A549 (cell line): ENCODE data around the gene HOXC11. TPM values are rescaled to one million over a fixed set of nuclear protein-coding genes. Genes with fewer than 3 reads are reported as not detected.
A peak's percentile ranks its signal among the peaks of the same experiment; 100 is the strongest.

Experiments
- ATAC-seq, 2 experiments: fragments of 200-7000 bp in 1 of 2; fragments of >200 bp in 1 of 2; cut with Nextera tagmentation in 1 of 2; cut with Tn5 transposase in 1 of 2; 3 replicates each; pipeline versions ENCODE4 v1.8.0 to v1.9.1; 2018 to 2020; ENCODE audit warnings: mild to moderate bottlenecking in 1 of 2, moderate library complexity in 1 of 2
- CTCF ChIA-PET: fragments of 300-600 bp; sonication (Branson Sonifier 250); formaldehyde crosslinking; extraction: SDS; loops from one replicate; lab custom pipeline; 2021; ENCODE audit warnings: antibody characterized with exemption, inconsistent platforms; lab: Yijun Ruan, JAX
- POLR2A ChIA-PET: fragments of 350-600 bp; formaldehyde crosslinking; extraction: SDS; loops from one replicate; lab custom pipeline; 2021; ENCODE audit warnings: antibody characterized with exemption, inconsistent platforms; lab: Yijun Ruan, JAX
- DNase-seq, 2 experiments: peaks; one replicate each; pipeline versions ENCODE4 v3.0.0 to v3.0.0-alpha.2; 2011 to 2016; ENCODE audit warnings: low read depth in 1 of 2, low spot score in 1 of 2
- FAIRE-seq: peaks from 2 replicates; lab custom pipeline; 2011; peaks lifted over from hg19 to GRCh38; lab: Jason Lieb, UNC
- H3K27ac ChIP-seq, 2 experiments: fragments of >200 bp; sonication (Bioruptor Twin); formaldehyde crosslinking; 3 replicates each; pipeline ENCODE4 v1.5.1; 2016 to 2017
- H3K4me1 ChIP-seq: fragments of >200 bp; sonication (Bioruptor Twin); formaldehyde crosslinking; 3 replicates; pipeline ENCODE4 v1.6.1; 2016
- H3K4me2 ChIP-seq: fragments of >200 bp; sonication (Bioruptor Twin); formaldehyde crosslinking; 3 replicates; pipeline ENCODE4 v1.6.1; 2016
- H3K4me3 ChIP-seq: fragments of >200 bp; sonication (Bioruptor Twin); formaldehyde crosslinking; 3 replicates; pipeline ENCODE4 v1.5.1; 2016
- H3K9me3 ChIP-seq: fragments of >200 bp; sonication (Bioruptor Twin); formaldehyde crosslinking; 3 replicates; pipeline ENCODE4 v1.6.1; 2016
- CBX2 ChIP-seq: fragments of 200-600 bp; sonication (generic); IDR thresholded peaks from 2 replicates; pipeline ENCODE4 v1.6.1; 2016; ENCODE audit warnings: low read depth, mild to moderate bottlenecking, borderline replicate concordance
- CHD2 ChIP-seq: fragments of 150-350 bp; IDR thresholded peaks from 2 replicates; pipeline ENCODE4 v1.6.1; 2014; ENCODE audit warnings: low read length; ENCODE audit not compliant: partially characterized antibody
- FOSB ChIP-seq: fragments of 250-450 bp; sonication (Bioruptor Pico); IDR thresholded peaks from 2 replicates; pipeline ENCODE4 v1.5.0; 2020; ENCODE audit warnings: mild to moderate bottlenecking, moderate library complexity
- FOXS1 ChIP-seq: fragments of 250-450 bp; sonication (Bioruptor Pico); IDR thresholded peaks from 2 replicates; pipeline ENCODE4 v1.5.0; 2020; ENCODE audit warnings: mild to moderate bottlenecking, moderate library complexity
- HOXB5 ChIP-seq: fragments of 250-450 bp; sonication (Bioruptor Pico); IDR thresholded peaks from 2 replicates; pipeline ENCODE4 v1.5.0; 2020; ENCODE audit warnings: mild to moderate bottlenecking, moderate library complexity
- JUN ChIP-seq, 2 experiments: fragments of >200 bp; sonication (Bioruptor Twin); formaldehyde crosslinking; IDR thresholded peaks; 2 replicates in 1 of 2; 3 replicates in 1 of 2; pipeline ENCODE4 v1.6.1; 2016 to 2017
- KDM1A ChIP-seq: fragments of 200-600 bp; sonication (generic); IDR thresholded peaks from 2 replicates; pipeline ENCODE4 v1.6.1; 2016; ENCODE audit warnings: low read depth, mild to moderate bottlenecking
- MYC ChIP-seq: IDR thresholded peaks from 2 replicates; pipeline ENCODE4 v1.6.1; 2012; ENCODE audit warnings: mild to moderate bottlenecking, inconsistent platforms, low read length, improper control_type of control experiment, borderline replicate concordance
- NR3C1 ChIP-seq: fragments of >200 bp; sonication (Bioruptor Twin); formaldehyde crosslinking; IDR thresholded peaks from 3 replicates; pipeline ENCODE4 v1.6.1; 2017
- POLR2A ChIP-seq: IDR thresholded peaks from 2 replicates; pipeline ENCODE4 v1.6.1; 2012; ENCODE audit warnings: mild to moderate bottlenecking, low read length
- RAD21 ChIP-seq, 2 experiments: fragments of >200 bp in 1 of 2; sonication (Bioruptor Twin) in 1 of 2; formaldehyde crosslinking in 1 of 2; IDR thresholded peaks in 1 of 2; conservative IDR thresholded peaks in 1 of 2; 2 replicates in 1 of 2; 3 replicates in 1 of 2; pipeline ENCODE4 v1.6.1; 2012 to 2018; ENCODE audit warnings: inconsistent platforms in 1 of 2
- RARB ChIP-seq: fragments of 250-450 bp; sonication (Bioruptor Pico); IDR thresholded peaks from 2 replicates; pipeline ENCODE4 v1.8.0; 2021; ENCODE audit warnings: mild to moderate bottlenecking, moderate library complexity
- RFX5 ChIP-seq: fragments of 450-650 bp; IDR thresholded peaks from 2 replicates; pipeline ENCODE4 v1.7.1; 2014; ENCODE audit warnings: antibody characterized with exemption, mild to moderate bottlenecking, moderate library complexity
- RNF2 ChIP-seq: fragments of 200-600 bp; sonication (generic); IDR thresholded peaks from 2 replicates; pipeline ENCODE4 v1.6.1; 2016; ENCODE audit warnings: low read depth, mild to moderate bottlenecking, antibody characterized with exemption, moderate library complexity, borderline replicate concordance
- TP53 ChIP-seq: fragments of 250-450 bp; sonication (Bioruptor Pico); IDR thresholded peaks from 2 replicates; pipeline ENCODE4 v1.5.0; 2021; ENCODE audit warnings: mild to moderate bottlenecking, moderate library complexity
- ZNF302 ChIP-seq: fragments of 250-450 bp; sonication (Bioruptor Pico); IDR thresholded peaks from 2 replicates; pipeline ENCODE4 v1.9.0; 2021; ENCODE audit warnings: inconsistent platforms, mild to moderate bottlenecking, moderate library complexity
- ZSCAN20 ChIP-seq: fragments of 250-450 bp; sonication (Bioruptor Pico); IDR thresholded peaks from 2 replicates; pipeline ENCODE4 v1.8.0; 2022; ENCODE audit warnings: mild to moderate bottlenecking, moderate library complexity
- WGBS: methylation state at CpG from one replicate; pipeline ENCODE4 v1.1.6; 2017; ENCODE audit errors: missing lambda C conversion rate; 5-methylcytosine and 5-hydroxymethylcytosine counted together
- polyA plus RNA-seq, 4 experiments: library from polyadenylated mRNA; depleted of rRNA in 3 of 4; stranded (reverse); fragments of >200 nt; fragmentation: RNase III in 1 of 4; extraction: RNeasy Plus Mini Kit Qiagen cat#74134 plus additional on column Dnase treatment in 1 of 4; gene quantifications; 2 replicates in 3 of 4; 3 replicates in 1 of 4; pipeline ENCODE4 v1.2.3, GENCODE V29; 2011 to 2017
- TF ChIP-seq, protein P1 (sequence below): fragments of >200 bp; sonication (Bioruptor Twin); formaldehyde crosslinking; IDR thresholded peaks from 3 replicates; pipeline ENCODE4 v1.6.1; 2016
- TF ChIP-seq, protein P2 (sequence below): fragments of 200-600 bp; sonication (generic); IDR thresholded peaks from 2 replicates; pipeline ENCODE4 v1.6.1; 2016; ENCODE audit warnings: antibody characterized with exemption, mild to moderate bottlenecking, moderate library complexity
- TF ChIP-seq, protein P3 (sequence below): IDR thresholded peaks from 2 replicates; pipeline ENCODE4 v1.6.1; 2012

HOXC11 gene
- polyA plus RNA-seq, 2 of the 4 experiments (the other 2 are of a cell fraction), result 0.45 to 0.58 TPM

DNA sequence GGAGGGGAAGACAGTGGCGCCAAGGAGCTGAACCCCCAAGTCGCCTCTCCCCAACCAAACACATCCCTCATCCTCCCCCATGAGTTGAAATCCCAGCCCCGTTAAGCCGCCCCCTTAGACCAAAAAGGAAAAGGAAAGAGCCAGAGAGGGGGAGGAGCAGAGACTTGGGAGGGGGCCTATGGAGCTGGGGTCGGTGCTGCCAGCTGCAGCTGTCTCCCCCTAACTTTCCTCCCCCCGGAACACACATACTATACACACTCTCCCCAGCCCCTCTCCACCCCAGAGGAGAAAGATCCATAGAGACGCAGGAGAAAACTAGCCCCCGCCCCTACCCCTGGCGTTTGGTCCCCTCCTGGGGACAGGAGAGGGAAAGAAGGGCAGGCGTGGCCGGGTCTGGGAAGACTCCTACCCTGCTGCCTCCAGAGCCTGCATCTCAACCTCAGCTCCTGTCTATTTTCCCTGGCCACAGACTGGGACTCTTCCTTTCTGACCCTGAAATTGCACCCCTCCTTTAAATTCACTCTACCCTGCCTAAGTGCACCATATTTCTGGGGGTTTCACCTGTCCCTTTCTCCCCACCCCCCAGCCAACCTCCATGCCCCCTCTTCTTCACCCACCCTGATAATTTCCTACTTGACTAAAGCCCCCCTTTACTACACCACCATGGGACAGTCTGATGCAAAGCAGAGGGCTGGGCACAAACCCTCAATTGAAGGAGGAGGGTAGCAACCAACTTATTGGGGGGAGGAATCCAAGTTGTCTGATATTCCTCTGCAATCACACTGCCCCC lies 25.4 kb downstream of the HOXC11 start (continued):
- TF ChIP-seq RAD21 (conservative IDR thresholded peaks at IDR 0.05 in 1 of 2, IDR thresholded peaks at IDR 0.05 in 1 of 2) (no peak), RARB (no peak), KDM1A (no peak), JUN (IDR thresholded peaks at IDR 0.05) (no peak), CHD2 (no peak)
- TF ChIP-seq, protein P1, sequence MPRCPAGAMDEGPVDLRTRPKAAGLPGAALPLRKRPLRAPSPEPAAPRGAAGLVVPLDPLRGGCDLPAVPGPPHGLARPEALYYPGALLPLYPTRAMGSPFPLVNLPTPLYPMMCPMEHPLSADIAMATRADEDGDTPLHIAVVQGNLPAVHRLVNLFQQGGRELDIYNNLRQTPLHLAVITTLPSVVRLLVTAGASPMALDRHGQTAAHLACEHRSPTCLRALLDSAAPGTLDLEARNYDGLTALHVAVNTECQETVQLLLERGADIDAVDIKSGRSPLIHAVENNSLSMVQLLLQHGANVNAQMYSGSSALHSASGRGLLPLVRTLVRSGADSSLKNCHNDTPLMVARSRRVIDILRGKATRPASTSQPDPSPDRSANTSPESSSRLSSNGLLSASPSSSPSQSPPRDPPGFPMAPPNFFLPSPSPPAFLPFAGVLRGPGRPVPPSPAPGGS, result no peak
- TF ChIP-seq, protein P2, sequence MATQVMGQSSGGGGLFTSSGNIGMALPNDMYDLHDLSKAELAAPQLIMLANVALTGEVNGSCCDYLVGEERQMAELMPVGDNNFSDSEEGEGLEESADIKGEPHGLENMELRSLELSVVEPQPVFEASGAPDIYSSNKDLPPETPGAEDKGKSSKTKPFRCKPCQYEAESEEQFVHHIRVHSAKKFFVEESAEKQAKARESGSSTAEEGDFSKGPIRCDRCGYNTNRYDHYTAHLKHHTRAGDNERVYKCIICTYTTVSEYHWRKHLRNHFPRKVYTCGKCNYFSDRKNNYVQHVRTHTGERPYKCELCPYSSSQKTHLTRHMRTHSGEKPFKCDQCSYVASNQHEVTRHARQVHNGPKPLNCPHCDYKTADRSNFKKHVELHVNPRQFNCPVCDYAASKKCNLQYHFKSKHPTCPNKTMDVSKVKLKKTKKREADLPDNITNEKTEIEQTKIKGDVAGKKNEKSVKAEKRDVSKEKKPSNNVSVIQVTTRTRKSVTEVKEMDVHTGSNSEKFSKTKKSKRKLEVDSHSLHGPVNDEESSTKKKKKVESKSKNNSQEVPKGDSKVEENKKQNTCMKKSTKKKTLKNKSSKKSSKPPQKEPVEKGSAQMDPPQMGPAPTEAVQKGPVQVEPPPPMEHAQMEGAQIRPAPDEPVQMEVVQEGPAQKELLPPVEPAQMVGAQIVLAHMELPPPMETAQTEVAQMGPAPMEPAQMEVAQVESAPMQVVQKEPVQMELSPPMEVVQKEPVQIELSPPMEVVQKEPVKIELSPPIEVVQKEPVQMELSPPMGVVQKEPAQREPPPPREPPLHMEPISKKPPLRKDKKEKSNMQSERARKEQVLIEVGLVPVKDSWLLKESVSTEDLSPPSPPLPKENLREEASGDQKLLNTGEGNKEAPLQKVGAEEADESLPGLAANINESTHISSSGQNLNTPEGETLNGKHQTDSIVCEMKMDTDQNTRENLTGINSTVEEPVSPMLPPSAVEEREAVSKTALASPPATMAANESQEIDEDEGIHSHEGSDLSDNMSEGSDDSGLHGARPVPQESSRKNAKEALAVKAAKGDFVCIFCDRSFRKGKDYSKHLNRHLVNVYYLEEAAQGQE, result no peak

DNA sequence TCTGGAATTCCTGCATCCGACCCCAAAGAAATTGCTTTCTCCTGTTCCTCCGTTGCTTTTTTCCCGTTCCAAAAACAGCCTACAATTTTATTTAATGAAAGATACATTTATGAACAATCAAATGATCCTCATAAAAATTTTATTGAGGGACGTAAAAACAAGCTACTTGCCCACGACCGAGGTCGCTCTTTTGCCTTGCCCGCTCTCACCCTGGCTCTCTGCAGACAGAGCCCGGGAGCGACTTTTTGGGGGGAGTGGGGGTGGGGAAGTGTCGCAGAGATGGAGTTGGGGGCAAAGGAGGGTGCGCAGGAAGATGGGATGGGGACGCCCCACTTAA lies 25.9 kb downstream of the HOXC11 start:
- WGBS, result 54% methylated on average over 13 of the region's 13 CpGs
- Histone ChIP-seq H3K4me3 (peak overlapping the region; percentile 83), H3K27ac (peak overlapping the region; percentile 93 to 96; a peak in 5 of 6 replicates), H3K4me2 (peak overlapping the region; percentile 87), H3K4me1 (peaks cover 14% of the 10 kb centered on the region), H3K9me3 (no peaks in the 10 kb centered on the region)
- ATAC-seq (no peak), DNase-seq (no peak), FAIRE-seq (no peak)
- no peak for TF ChIP-seq ZNF302 (CRISPR knock-in tag)
- no peak for TF ChIP-seq POLR2A
- no peak for TF ChIP-seq CBX2
- TF ChIP-seq RNF2, result no peak
- no peak for TF ChIP-seq MYC
- no peak for TF ChIP-seq HOXB5 (CRISPR knock-in tag)
- TF ChIP-seq RFX5, result no peak
- no peak for TF ChIP-seq ZSCAN20 (CRISPR knock-in tag)
- no peak for TF ChIP-seq TP53
- no peak for TF ChIP-seq NR3C1
- no peak for TF ChIP-seq FOXS1 (CRISPR knock-in tag)
- TF ChIP-seq, protein P3, sequence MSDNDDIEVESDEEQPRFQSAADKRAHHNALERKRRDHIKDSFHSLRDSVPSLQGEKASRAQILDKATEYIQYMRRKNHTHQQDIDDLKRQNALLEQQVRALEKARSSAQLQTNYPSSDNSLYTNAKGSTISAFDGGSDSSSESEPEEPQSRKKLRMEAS, result no peak
- TF ChIP-seq FOSB (CRISPR knock-in tag), result no peak
- POLR2A ChIA-PET, result interaction anchor here (1.0 to 1.6 kb wide), 2 partner anchors 8 to 11 kb away, joined by 3 to 4 read pairs; no protein-coding TSS in a partner anchor
- CTCF ChIA-PET, result interaction anchor here (1.1 to 28.7 kb wide), 8 partner anchors 8 to 242 kb away, joined by 3 to 1074 read pairs (median 12); partner anchors contain the start of genes HOXC10, HOXC5, HOXC8 and SMUG1
